Upper lobe of right lung (tissue), 1 donor: Measurements from ENCODE around the gene RCBTB1. TPM values are rescaled to one million over a fixed set of nuclear protein-coding genes. Genes with fewer than 3 reads are reported as not detected.

ENCODE experiments used
- ATAC-seq: fragments of 200-7000 bp; cut with Tn5 transposase; one replicate; pipeline ENCODE4 v1.9.1; 2020; ENCODE audit warnings: mild to moderate bottlenecking, moderate library complexity
- DNase-seq: peaks from one replicate; pipeline ENCODE4 v3.0.0-alpha.2; 2020
- H3K27ac ChIP-seq: fragments of 200-600 bp; one replicate; pipeline ENCODE4 v1.8.0; 2022
- H3K27me3 ChIP-seq: fragments of 200-600 bp; one replicate; pipeline ENCODE4 v1.8.0; 2022; ENCODE audit warnings: mild to moderate bottlenecking
- H3K36me3 ChIP-seq: fragments of 200-600 bp; one replicate; pipeline ENCODE4 v1.8.0; 2022
- H3K4me1 ChIP-seq: fragments of 200-600 bp; one replicate; pipeline ENCODE4 v1.8.0; 2022
- H3K4me3 ChIP-seq: fragments of 200-600 bp; one replicate; pipeline ENCODE4 v1.8.0; 2022; ENCODE audit warnings: mild to moderate bottlenecking
- H3K9me3 ChIP-seq: fragments of 200-600 bp; one replicate; pipeline ENCODE4 v1.8.0; 2022
- CTCF ChIP-seq: fragments of 200-600 bp; IDR thresholded peaks from one replicate; pipeline ENCODE4 v1.8.0; 2022; ENCODE audit warnings: antibody characterized with exemption
- intact Hi-C: fragments of 100-400 bp; cut with DNase I; formaldehyde crosslinking; loops from one replicate; pipeline ENCODE4 v1.11.0; 2022
- total RNA-seq: library from RNA; stranded (reverse); fragmentation: NEBNext Ultra II Directional; extraction: Animal tissue kit (Norgen Biotek cat#: 25700); gene quantifications from one replicate; pipeline ENCODE4 v1.2.1, GENCODE V29; 2021
- donor health status: DM: no; HTN: yes; CAD: no; lungs with severe emphysema.

Gene RCBTB1
- total RNA-seq, 1 donor from 2014 or later: 24.7 TPM

GRCh38 chr13:49545661-49546060 is 39.7 kb downstream of the RCBTB1 start:
- no peak overlapping the region for H3K27ac ChIP-seq
- no peaks in the 10 kb centered on the region for H3K4me1 ChIP-seq
- H3K36me3 ChIP-seq: peaks cover 58% of the 10 kb centered on the region
- intact Hi-C loops: no loop called here
- no peak for TF ChIP-seq CTCF
- no peaks in the 10 kb centered on the region for H3K9me3 ChIP-seq
- DNase-seq: no peak
- no peak overlapping the region for H3K4me3 ChIP-seq
- no peaks in the 10 kb centered on the region for H3K27me3 ChIP-seq
- ATAC-seq: no peak

GRCh38 chr13:49543656-49544055 is 41.7 kb downstream of the RCBTB1 start:
- Histone ChIP-seq H3K27me3 (no peaks in the 10 kb centered on the region), H3K36me3 (peaks cover 61% of the 10 kb centered on the region), H3K27ac (no peak overlapping the region), H3K9me3 (no peaks in the 10 kb centered on the region), H3K4me3 (no peak overlapping the region), H3K4me1 (no peaks in the 10 kb centered on the region)
- ATAC-seq: no peak
- intact Hi-C loops: no loop called here
- no peak for TF ChIP-seq CTCF
- no peak for DNase-seq

- no peak for ATAC-seq
- intact Hi-C loops: no loop called here
- Histone ChIP-seq H3K9me3 (no peaks in the 10 kb centered on the region), H3K4me1 (no peaks in the 10 kb centered on the region), H3K27me3 (no peaks in the 10 kb centered on the region), H3K36me3 (peaks cover 48% of the 10 kb centered on the region), H3K4me3 (peak overlapping the region; percentile 7), H3K27ac (peak overlapping the region; percentile 15)
- no peak for TF ChIP-seq CTCF
- DNase-seq: no peak
Observed at GRCh38 chr13:49540552-49540951, 44.8 kb downstream of the RCBTB1 start.

- TF ChIP-seq CTCF: no peak
- DNase-seq (no peak), ATAC-seq (no peak)
- H3K4me1 ChIP-seq: no peaks in the 10 kb centered on the region
- peaks cover 47% of the 10 kb centered on the region for H3K36me3 ChIP-seq
- no peak overlapping the region for H3K4me3 ChIP-seq
- no peak overlapping the region for H3K27ac ChIP-seq
- no peaks in the 10 kb centered on the region for H3K9me3 ChIP-seq
- H3K27me3 ChIP-seq: no peaks in the 10 kb centered on the region
- intact Hi-C loops: no loop called here
Observed at GRCh38 chr13:49539746-49540145, 45.6 kb downstream of the RCBTB1 start.

GRCh38 chr13:49539313-49539712 is 46.0 kb downstream of the RCBTB1 start:
- H3K4me3 ChIP-seq: no peak overlapping the region
- H3K4me1 ChIP-seq: no peaks in the 10 kb centered on the region
- intact Hi-C loops: no loop called here
- no peaks in the 10 kb centered on the region for H3K27me3 ChIP-seq
- ATAC-seq: no peak
- no peak overlapping the region for H3K27ac ChIP-seq
- H3K9me3 ChIP-seq: no peaks in the 10 kb centered on the region
- TF ChIP-seq CTCF: no peak
- peaks cover 44% of the 10 kb centered on the region for H3K36me3 ChIP-seq
- no peak for DNase-seq

GRCh38 chr13:49538404-49538803 is 47.0 kb downstream of the RCBTB1 start:
- no peaks in the 10 kb centered on the region for H3K4me1 ChIP-seq
- intact Hi-C loops: no loop called here
- ATAC-seq (no peak), DNase-seq (no peak)
- H3K4me3 ChIP-seq: no peak overlapping the region
- H3K36me3 ChIP-seq: peaks cover 34% of the 10 kb centered on the region
- no peaks in the 10 kb centered on the region for H3K27me3 ChIP-seq
- no peak for TF ChIP-seq CTCF
- no peaks in the 10 kb centered on the region for H3K9me3 ChIP-seq
- H3K27ac ChIP-seq: no peak overlapping the region
